LHCN-M2 (cell line): ENCODE results near the gene P4HB. TPM values are rescaled to one million over a fixed set of nuclear protein-coding genes. Genes with fewer than 3 reads are reported as not detected.

Experiments used
- DNase-seq: peaks from one replicate; pipeline ENCODE4 v3.0.0-alpha.2; 2012; ENCODE audit warnings: low read depth
- total RNA-seq: library from RNA; depleted of rRNA; stranded (reverse); fragments of >200 nt; gene quantifications from 2 replicates; pipeline ENCODE4 v1.2.3, GENCODE V29; 2014

P4HB gene
- total RNA-seq, 1 experiment from 2014 or later, result 1,598 TPM

- DNase-seq, result peak; percentile 21
Measured at GRCh38 chr17:81832608-81833159, 27.7 kb downstream of the P4HB start.

GRCh38 chr17:81831957-81832607 is 28.3 kb downstream of the P4HB start:
- peak; percentile 46 for DNase-seq

GRCh38 chr17:81831563-81831956 is 28.8 kb downstream of the P4HB start:
- DNase-seq, result no peak

GRCh38 chr17:81829858-81830257 is 30.5 kb downstream of the P4HB start:
- no peak for DNase-seq

- no peak for DNase-seq
Measured at GRCh38 chr17:81828656-81829055, 31.7 kb downstream of the P4HB start.

GRCh38 chr17:81825841-81826466 is 34.4 kb downstream of the P4HB start:
- DNase-seq, result no peak

GRCh38 chr17:81824595-81824994 is 35.7 kb downstream of the P4HB start:
- DNase-seq, result no peak

- no peak for DNase-seq
Measured at GRCh38 chr17:81823820-81824550, 36.4 kb downstream of the P4HB start.

GRCh38 chr17:81822996-81823819 is 37.1 kb downstream of the P4HB start:
- DNase-seq, result no peak

- no peak for DNase-seq
Measured at GRCh38 chr17:81822312-81822637, 38.1 kb downstream of the P4HB start.

- peak; percentile 47 for DNase-seq
Measured at GRCh38 chr17:81821603-81822311, 38.6 kb downstream of the P4HB start.

- no peak for DNase-seq
Measured at GRCh38 chr17:81821147-81821546, 39.2 kb downstream of the P4HB start.

GRCh38 chr17:81819708-81820107 is 40.6 kb downstream of the P4HB start:
- no peak for DNase-seq

- no peak for DNase-seq
Measured at GRCh38 chr17:81817758-81818147, 42.6 kb downstream of the P4HB start.

GRCh38 chr17:81815646-81815986 is 44.7 kb downstream of the P4HB start:
- no peak for DNase-seq

- DNase-seq, result no peak
Measured at GRCh38 chr17:81814748-81815645, 45.3 kb downstream of the P4HB start.

- no peak for DNase-seq
Measured at GRCh38 chr17:81813861-81814683, 46.3 kb downstream of the P4HB start.

GRCh38 chr17:81813371-81813684 is 47.0 kb downstream of the P4HB start:
- DNase-seq, result no peak

- DNase-seq, result no peak
Measured at GRCh38 chr17:81812571-81813370, 47.6 kb downstream of the P4HB start.
